Stimulated activated CD8-positive, alpha-beta memory T cell treated with anti-CD3 and anti-CD28 coated beads, Interleukin-2, amount 100 ng/mL, for 1 hour (primary cell): ENCODE data around the gene MYOG.

ENCODE experiments used
- DNase-seq, 2 donors: peaks; one replicate each; pipeline ENCODE4 v3.0.0-alpha.2; 2020; ENCODE audit warnings: low read depth in 2 of 2

The MYOG gene

DNA sequence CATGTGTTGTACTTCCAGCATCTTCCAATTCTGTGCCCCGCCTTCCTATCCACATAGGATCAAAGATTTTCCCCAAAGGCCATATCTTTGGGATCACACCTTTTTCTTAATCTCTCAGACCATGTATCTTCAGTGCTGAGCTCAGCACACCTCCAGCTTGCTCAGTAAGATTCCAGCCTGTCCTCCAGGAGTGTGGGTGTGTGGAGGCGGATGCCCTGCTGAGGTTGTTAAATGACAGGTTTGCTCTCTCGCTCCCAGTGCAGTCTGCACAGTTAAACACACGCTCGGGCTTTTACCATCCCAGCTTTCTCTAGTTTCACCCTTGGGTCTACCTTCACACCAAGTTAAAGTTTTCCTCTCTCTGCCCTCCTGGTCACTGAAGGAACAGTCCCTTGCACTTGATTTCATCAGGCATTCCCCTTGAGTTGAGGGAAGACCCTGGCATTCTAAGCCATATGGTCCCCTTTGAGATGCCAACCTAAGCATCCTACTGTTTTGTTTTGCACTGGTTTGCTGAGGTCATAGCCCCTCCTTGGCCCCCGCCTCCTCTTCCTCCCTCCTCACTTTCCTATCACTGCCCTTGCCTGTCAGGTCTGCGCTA is 13.7 kb downstream of the MYOG start:
- no peak for DNase-seq

DNA sequence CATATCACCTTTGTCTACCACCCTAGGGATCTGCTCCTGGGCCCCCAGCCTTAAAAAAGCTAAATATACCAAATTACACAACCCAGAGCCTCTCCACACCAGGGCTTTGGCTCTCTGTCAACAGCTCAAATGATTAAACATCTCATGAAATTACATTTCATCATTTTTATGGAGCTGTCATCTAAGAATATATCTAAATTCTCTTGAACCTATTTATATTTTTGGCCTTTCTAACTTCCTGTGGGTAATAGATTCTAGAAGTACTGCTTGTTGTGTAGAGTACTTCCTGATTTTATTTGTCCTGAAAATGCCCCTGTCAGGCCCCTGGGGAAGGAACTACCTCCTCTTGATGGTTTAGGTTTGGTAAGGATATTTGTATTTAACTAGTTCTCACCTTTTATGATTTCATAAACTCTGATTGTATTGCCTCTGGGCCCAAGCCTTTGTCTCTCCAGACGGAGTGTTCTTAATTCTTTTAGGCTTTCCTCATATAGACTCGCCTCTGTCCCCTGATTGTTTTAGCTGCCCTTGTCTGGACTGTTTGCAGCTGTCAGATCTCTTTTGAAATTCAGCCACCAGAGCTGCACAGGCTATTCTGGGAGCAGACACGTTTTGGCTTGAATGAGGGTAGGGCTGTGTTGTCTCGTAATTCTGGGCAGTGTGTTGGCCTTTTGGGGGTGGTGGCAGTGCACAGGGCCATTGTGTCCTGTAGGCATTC is 16.6 kb downstream of the MYOG start:
- DNase-seq = no peak

DNA sequence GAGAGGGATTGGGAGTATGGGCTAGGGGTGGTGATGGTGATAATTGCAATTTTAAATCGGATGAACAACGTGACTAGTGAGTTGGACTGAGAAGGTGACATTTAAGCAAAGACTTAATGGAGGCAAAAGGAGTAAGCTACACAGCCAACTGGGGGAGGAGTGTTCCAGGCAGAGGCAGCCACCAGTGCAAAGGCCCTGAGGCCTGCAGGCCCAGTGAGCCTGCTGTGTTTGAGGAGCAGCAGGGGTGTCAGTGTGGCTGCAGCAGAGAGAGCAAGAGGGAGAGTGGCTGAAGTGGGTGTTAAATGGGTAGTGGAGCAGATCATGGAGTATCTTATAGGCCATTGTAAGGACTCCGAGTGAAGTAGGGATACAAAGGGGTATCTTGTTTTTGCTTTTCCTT is 18.8 kb downstream of the MYOG start:
- no peak for DNase-seq

DNA sequence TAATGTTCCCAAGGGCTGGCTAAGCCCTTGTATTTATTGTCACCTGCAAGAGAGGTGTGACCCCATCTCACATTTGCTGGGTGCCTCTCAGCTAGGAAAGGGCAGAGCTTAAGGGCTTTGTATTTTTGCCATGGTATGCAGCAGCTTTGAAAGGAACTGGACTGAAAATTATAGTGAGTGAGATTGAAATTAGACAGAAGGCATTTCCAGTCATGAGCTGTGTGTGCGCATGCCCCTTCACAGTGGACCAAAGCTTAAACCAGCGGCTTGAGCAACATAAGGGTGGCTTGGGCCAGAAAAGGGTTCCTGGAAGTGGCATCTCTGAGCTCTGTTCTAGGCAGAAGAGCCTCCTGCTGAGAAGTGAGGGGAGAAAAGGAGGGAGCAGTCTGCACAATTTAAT is 19.8 kb downstream of the MYOG start:
- no peak for DNase-seq

DNA sequence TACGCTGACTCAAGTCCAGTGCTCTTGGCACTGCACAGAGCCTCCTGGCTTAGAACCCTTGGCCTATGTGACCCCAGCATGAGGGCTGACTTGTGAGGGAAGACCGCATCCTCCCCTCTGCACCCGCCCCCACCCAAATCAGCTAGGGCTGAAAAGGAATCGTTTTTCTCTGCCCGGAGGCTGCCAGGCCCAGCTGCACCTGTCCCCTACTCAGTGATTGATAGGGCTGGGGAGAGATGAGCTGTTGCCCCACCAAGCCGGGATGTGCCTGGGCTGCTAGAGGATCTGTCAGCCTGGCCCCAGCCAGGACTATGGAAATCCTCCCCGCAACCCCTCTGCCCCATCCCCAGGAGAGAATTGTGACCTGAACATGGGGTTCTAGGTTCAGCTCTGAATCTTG is 20.6 kb downstream of the MYOG start:
- DNase-seq = no peak

DNA sequence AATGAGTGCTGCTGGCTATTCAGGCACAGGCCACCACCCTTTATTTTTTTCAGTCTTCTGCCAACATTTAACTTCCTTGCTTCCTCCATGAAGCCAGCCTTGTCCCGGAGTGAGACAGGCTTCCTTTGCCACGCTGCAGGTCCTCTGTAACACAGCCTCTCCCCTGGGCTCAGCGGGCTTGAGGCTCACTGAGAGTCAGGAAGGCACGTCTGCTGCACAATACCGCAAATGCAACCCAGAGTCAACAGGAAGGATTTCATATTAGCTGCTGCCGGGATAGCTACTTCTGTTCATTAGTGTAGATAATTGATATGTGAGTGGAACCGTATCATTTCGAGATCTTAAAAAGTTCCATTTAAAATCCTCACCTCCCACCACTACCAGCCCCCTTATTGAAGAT is 22.5 kb downstream of the MYOG start:
- DNase-seq = no peak

DNA sequence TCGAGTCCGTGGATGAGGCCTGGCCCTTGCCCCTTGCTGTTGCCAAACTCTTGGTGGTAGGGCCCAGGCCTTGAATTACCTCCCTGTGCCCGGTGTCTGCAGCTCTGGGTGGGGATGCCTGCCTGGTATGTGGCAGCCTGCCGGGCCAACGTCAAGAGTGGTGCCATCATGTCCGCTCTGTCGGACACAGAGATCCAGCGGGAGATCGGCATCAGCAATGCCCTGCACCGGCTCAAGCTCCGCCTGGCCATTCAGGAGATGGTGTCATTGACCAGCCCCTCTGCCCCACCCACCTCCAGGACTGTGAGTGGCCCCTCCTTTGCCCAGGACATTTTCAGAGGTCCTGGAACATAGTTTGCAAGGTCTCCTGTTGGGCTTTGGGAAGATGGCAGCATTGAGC is 25.7 kb downstream of the MYOG start:
- DNase-seq = no peak

DNA sequence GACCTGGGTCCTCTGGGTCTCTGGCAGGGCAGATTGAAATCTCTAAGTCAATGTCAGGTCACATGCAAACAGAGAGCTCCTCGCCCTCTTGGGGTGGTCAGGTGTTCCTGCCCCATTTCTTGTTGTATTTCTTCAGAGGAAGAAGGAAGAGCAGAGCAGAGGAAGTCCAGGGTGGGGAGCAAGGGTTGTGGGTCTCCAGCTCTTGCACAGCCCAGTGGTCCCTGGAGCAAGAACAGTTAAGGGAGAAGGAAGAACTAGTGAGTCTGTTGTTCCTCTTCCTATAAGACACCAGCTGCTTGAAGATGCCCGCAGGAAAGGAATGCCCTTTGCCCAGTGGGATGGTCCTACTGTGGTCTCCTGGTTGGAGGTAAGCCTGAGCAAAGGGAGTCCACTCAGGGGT is 26.3 kb downstream of the MYOG start:
- DNase-seq = no peak

DNA sequence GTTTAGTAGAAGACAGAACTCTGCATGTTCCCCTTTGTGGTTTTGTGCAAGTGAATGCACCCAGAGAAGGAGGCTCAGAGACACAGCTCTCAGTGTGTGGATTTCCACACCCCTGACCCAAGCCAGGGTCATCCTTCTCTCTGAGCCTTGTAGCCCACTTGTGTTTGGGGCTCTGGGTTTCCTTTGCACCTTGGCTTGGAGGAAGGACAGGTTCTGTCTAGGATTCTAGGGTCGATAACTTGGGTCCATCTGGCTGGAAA is 27.2 kb downstream of the MYOG start:
- no peak for DNase-seq

DNA sequence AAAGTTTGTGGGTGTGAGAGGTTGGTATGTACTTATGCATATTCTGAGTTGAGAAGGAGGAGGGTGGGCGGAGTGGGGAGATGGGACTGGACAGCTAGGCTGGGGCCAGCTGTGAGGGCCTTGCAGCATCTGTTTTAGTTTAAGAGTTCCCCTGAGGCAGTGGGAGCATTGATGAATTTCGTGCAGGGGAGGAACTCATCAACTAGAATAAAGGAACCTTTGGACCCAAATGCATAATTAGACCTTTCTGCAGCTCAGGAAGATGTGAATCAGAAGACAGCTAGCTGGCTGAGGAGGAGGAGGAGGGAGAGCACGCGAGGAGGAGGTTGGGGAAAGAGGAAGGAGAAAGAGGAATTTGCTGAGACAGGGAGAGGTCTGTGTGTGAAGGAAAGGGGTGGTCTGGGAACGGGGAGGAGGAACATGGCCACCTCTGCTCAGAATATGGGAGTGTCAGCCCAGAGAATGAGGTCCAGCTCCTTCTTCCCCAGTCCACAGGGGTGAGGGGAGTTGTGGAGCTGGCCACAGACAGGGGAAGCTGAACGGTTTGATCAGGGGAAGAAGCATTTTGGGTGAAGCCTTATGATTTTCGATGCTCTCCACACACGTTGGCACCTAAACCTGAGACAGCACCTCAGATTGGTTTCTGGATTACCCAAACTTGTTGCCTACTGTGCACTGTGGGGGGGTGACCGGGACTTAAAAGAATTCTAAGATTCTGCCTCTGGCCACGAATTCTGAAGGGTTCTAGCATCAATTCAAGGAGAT is 27.7 kb downstream of the MYOG start:
- no peak for DNase-seq

DNA sequence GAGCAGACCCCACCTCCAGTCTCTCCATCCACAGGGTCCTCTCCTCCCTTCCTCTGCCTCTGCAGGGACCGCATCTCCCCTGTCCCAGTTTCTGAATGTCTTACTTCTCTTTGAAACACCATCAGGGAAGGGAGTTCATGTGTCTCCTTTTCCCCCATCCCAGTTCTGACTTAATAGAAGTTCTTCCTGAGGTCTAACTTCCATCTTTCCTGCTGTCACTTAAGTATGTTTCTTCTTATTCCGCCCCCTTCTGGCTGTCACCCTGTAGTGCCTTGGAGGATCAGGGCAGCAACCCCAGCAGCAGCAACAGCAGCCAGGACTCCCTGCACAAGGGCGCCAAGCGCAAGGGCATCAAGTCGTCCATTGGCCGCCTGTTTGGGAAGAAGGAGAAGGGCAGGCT is 29.3 kb downstream of the MYOG start:
- no peak for DNase-seq

DNA sequence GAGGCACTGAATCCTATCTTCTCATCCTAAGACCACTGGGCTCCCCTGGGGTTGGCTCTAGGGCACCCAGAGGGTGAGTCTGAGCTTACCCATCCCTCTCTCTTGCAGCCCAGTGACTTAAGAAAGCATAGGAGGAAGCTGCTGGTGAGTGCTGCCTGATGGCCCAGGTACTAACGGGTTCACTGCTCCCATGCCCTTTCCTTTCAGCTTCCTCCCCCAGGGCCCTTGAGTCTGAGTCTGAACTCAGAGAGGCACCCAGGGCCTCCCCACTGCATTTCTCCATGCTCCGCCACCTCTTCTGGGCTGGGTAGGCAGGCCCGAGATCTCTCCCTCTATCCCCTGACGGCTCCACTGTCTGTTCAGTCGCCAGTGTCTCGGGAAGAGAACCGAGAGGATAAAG is 29.8 kb downstream of the MYOG start:
- DNase-seq = no peak

DNA sequence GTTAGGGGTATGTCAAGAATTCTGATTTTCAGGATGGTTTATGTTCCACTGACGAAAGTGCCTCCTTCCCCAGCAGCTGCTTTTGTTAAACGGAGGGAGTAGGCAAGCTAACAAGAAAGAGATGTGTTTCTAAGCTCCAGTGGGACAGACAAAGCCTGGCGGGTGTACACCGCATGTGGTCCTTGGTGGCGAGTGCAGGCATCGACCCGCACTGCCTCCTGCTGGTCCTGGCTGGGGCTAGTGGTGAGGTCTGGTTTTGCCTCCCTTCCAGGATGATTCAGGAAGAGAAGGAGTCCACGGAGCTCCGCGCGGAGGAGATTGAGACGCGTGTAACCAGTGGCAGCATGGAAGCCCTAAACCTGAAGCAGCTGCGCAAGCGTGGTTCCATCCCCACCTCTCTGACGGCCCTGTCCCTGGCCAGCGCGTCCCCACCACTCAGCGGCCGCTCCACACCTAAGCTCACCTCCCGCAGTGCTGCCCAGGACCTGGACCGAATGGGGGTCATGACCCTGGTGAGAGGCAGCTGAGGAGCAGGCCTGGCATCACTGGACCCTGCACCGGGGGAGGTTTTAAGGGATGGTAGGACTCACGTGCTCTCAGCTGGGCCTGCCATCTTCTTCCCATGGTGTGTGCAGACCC is 30.5 kb downstream of the MYOG start:
- DNase-seq = no peak

DNA sequence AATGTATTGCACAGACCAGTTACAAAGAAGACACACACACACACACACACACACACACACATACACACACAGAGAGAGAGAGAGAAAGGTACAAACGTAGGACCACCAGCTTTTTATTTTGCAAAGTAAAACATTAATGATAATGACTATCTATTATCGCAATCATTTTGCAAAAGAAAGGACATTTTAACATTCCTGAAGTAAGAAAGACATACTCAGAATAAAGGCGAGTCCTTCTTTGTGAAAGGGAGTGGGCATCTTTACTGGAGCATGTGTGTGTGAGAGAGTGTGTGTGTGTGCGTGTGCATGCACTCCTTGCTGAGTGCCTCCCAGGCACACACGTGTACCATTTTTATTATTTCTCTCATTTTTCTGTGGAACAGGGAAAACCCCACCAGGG is 31.2 kb downstream of the MYOG start:
- DNase-seq = no peak

DNA sequence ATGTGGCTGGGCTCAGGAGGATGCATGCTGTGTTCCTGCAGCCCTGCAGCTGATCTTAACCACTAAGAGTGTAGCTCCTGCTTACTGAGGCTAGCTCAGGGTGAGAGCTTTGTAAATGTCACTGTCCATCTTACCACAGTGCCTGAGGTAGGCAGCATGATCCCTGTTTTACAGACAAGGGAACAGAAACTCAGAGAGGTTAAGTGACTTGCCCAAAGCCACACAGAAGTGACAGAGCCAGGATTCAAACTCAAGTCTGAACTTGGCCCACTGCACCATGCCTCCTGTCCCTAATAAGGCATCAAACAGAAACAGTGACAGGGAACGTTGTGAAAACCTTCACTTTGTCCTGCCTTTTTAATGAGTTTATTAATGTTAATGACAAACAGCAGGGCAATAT is 31.6 kb downstream of the MYOG start:
- DNase-seq = no peak

DNA sequence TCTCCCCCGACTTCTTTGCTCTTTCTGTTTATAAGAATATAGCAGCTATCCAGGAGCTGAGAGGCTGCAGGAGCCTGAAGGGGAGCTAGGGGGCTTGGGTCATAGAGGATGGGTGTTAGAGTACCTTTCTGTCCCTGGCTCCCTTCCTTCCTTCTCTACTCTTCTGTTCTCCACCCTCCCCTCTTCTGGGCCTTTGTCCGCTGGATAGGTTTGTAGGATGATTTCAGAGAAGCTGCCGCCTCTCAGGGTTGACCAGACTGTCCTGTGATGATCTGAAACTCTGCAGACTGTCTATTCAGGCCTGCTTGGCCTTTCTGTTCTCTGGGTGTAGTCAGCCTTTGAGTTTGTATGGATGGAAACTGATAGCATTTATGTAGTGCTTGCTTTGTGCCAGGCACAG is 33.2 kb downstream of the MYOG start:
- DNase-seq = no peak

DNA sequence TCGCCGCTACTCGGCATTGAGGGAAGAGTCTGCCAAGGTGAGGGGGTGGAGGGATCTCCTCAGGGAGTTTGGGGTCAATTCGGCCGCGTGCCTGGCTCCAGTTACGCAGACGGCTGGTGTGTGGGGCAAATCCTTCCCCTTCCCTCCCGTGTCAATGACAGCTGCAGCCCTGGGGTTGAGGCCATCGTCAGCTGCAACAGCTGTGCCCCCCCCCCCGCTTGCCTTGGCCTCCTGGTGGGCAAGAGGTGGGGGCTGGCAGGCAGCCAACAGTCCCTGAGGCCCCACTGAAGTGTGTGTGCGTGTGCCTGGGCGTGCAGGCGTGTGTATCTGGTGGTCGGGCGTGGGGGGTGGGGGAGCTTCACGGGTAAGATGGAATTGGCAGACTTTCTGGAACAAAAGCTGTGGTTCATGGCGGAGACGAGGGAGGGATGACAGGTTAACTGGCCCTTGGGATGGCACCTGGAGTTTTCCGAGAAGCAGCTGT is 33.9 kb downstream of the MYOG start:
- DNase-seq = no peak

DNA sequence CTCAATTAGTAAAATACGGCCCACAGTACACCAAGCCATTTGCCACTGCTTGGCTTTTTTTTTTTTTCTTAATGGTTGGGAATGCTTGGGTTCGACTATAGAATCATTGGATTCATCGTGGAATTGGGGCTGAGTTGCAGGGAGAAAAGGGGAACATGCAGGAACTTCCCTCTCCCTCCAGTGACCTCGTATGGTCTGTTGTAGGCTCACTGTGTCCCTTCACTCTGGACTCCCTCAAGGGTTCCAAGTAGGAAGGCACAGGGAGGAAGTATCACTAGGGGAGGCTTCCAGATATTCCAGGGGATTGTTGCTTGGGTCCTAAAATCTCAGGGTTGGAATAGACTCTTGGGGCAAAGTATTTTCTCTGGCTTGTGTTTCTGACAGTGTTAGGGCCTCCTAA is 35.0 kb downstream of the MYOG start:
- DNase-seq = no peak

DNA sequence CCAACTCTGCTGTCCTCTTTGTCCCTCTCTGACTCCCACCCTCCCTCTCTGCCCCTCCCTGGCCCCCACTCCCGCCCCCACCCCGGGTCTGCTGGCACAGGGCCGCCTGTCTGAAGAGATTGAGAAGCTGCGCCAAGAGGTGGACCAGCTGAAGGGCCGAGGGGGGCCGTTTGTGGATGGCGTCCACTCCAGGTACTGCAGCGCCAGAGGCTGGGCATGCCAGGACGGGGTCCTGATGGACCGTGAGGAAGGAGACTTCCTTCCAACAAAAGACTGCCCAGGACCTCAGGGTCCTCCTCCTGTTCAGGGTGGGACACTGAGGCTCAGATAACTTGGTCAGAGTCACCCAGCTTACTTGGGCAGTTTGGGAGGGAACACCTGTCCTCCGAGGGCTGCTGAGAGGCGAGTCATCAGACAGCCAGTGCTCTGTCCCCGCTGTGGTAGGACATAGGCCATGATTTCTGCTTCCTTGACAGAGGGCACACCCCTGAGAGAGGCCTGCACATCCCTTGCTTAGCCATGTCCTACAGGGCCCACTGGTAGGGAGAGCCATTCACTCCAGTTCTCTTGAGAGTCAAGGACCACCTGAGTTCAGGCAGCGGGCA is 36.1 kb downstream of the MYOG start:
- DNase-seq = no peak

DNA sequence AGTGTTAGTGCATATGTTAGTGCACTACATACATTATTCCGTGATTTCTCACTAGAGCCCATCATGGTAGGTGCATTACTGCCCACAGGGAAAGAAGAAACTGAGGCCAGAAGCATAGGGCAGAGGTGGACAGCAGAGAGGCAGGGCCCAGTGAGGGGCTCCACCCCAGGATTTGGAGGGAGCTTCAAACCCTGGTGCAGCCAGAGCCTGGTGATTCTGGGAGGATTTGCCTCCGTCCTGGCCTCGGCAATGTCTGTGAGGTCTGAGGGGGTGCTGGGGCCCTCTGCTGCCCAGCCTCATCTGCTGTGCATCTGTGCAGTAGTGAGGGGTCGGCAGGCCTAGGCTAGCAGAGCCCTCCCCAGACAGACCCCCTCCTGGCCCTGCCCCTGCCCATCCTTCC is 36.7 kb downstream of the MYOG start:
- DNase-seq = no peak

DNA sequence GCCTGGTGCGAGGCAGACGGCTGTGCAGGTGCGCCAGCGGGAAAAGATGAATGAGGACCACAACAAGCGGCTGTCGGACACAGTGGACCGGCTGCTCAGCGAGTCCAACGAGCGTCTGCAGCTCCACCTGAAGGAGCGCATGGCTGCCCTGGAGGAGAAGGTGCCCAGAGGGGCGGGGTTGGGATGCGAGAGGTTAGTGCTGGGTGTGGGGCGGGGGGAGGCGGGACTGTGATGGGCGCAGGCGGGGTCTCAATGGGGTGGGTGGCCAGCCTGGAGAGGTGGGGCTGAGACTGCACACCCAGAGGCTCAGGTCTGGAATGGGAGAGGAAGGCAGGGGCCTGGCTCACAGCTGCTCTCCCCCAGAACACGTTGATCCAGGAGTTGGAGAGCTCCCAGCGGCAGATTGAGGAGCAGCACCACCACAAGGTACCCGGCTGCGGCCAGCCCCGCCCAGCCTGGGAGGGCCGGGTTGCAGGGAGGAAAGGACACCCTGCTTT is 37.2 kb downstream of the MYOG start:
- no peak for DNase-seq

DNA sequence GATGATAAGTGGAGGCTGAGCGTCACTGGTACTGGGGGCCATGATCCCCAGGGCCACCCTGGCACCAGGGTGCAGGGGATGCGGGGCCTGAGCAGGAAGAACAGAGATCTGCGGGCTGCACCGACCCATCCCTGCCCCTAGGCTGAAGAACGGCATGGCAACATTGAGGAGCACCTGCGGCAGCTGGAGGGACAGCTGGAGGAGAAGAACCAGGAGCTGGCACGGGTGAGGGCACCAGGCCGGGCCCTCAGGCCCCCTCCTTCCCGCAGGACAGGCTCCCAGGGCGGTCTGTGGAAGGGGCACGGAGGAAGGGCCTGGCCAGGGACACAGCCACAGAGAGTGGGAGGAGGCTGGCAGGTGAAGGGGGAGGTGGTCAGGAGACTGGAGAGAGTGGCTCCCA is 37.7 kb downstream of the MYOG start:
- no peak for DNase-seq
